WTC11 (cell line): Measurements from ENCODE around the gene EID2. TPM values are rescaled to one million over a fixed set of nuclear protein-coding genes. Genes with fewer than 3 reads are reported as not detected.

Experiments used
- ATAC-seq: fragments of 200-7000 bp; cut with Tn5 transposase; 2 replicates; pipeline ENCODE4 v1.10.0; 2021; ENCODE audit warnings: mild to moderate bottlenecking, moderate library complexity
- CTCF ChIA-PET: fragments of 300-600 bp; sonication (Branson Sonifier 250); formaldehyde crosslinking; loops from one replicate; lab custom pipeline; 2021; ENCODE audit warnings: antibody characterized with exemption; lab: Charles Lee
- POLR2A ChIA-PET: fragments of 350-600 bp; sonication (Branson Sonifier 250); formaldehyde crosslinking; loops from one replicate; lab custom pipeline; 2021; ENCODE audit warnings: antibody characterized with exemption; lab: Charles Lee
- DNase-seq: peaks from one replicate; pipeline ENCODE4 v3.0.0; 2021; ENCODE audit warnings: low spot score
- H3K27ac Mint-ChIP-seq: 2 replicates; pipeline ENCODE4 v1.8.0; 2021; ENCODE audit warnings: mixed read lengths
- H3K27me3 Mint-ChIP-seq: 2 replicates; pipeline ENCODE4 v1.8.0; 2021; ENCODE audit warnings: low read depth, mild to moderate bottlenecking, moderate library complexity, mixed read lengths
- H3K36me3 Mint-ChIP-seq: 2 replicates; pipeline ENCODE4 v1.8.0; 2021; ENCODE audit warnings: mixed read lengths
- H3K4me1 Mint-ChIP-seq: 2 replicates; pipeline ENCODE4 v1.8.0; 2022; ENCODE audit warnings: mixed read lengths
- H3K4me3 Mint-ChIP-seq: 2 replicates; pipeline ENCODE4 v1.8.0; 2021; ENCODE audit warnings: mild to moderate bottlenecking, moderate library complexity, mixed read lengths
- H3K9me3 Mint-ChIP-seq: 2 replicates; pipeline ENCODE4 v1.8.0; 2021; ENCODE audit warnings: mixed read lengths
- E2F5 ChIP-seq: sonication (generic); formaldehyde crosslinking; IDR thresholded peaks from 2 replicates; pipeline ENCODE4 v1.8.1; 2022; ENCODE audit warnings: mild to moderate bottlenecking, moderate library complexity, missing genetic modification reagents
- ELF4 ChIP-seq: sonication (generic); formaldehyde crosslinking; IDR thresholded peaks from 2 replicates; pipeline ENCODE4 v1.8.1; 2022; ENCODE audit warnings: low read depth, mild to moderate bottlenecking, moderate library complexity, missing genetic modification reagents
- FOXK1 ChIP-seq: sonication (generic); formaldehyde crosslinking; IDR thresholded peaks from 2 replicates; pipeline ENCODE4 v1.8.0; 2022; ENCODE audit warnings: mild to moderate bottlenecking, moderate library complexity, missing genetic modification reagents
- FOXP4 ChIP-seq: sonication (generic); formaldehyde crosslinking; IDR thresholded peaks from 2 replicates; pipeline ENCODE4 v1.8.0; 2022; ENCODE audit warnings: mild to moderate bottlenecking, missing genetic modification reagents
- IRF2 ChIP-seq: sonication (generic); formaldehyde crosslinking; IDR thresholded peaks from 2 replicates; pipeline ENCODE4 v1.8.0; 2022; ENCODE audit warnings: low read depth, missing genetic modification reagents, borderline replicate concordance
- JAZF1 ChIP-seq: fragments of 250-450 bp; sonication (Bioruptor Pico); IDR thresholded peaks from 2 replicates; pipeline ENCODE4 v1.9.0; 2021; ENCODE audit warnings: moderate library complexity, mild to moderate bottlenecking, inconsistent platforms
- NFE2L1 ChIP-seq: sonication (generic); formaldehyde crosslinking; IDR thresholded peaks from 2 replicates; pipeline ENCODE4 v1.8.1; 2023; ENCODE audit warnings: missing genetic modification reagents
- NR3C1 ChIP-seq: sonication (generic); formaldehyde crosslinking; conservative IDR thresholded peaks from 2 replicates; pipeline ENCODE4 v1.8.1; 2023; ENCODE audit warnings: low read depth, mild to moderate bottlenecking, missing genetic modification reagents
- PRRX2 ChIP-seq: fragments of 250-450 bp; sonication (Bioruptor Pico); IDR thresholded peaks from 2 replicates; pipeline ENCODE4 v1.8.0; 2021; ENCODE audit warnings: mild to moderate bottlenecking
- SMAD3 ChIP-seq: sonication (generic); formaldehyde crosslinking; IDR thresholded peaks from 2 replicates; pipeline ENCODE4 v1.8.0; 2022; ENCODE audit warnings: missing genetic modification reagents, mild to moderate bottlenecking, borderline replicate concordance
- SP1 ChIP-seq: sonication (generic); formaldehyde crosslinking; conservative IDR thresholded peaks from 2 replicates; pipeline ENCODE4 v1.8.1; 2022; ENCODE audit warnings: missing genetic modification reagents
- TEAD1 ChIP-seq: sonication (generic); formaldehyde crosslinking; IDR thresholded peaks from 2 replicates; pipeline ENCODE4 v1.8.0; 2022; ENCODE audit warnings: mild to moderate bottlenecking, missing genetic modification reagents
- USF2 ChIP-seq: sonication (generic); formaldehyde crosslinking; IDR thresholded peaks from 2 replicates; pipeline ENCODE4 v1.8.1; 2023; ENCODE audit warnings: mild to moderate bottlenecking, missing genetic modification reagents, moderate library complexity
- ZBTB21 ChIP-seq: sonication (generic); formaldehyde crosslinking; IDR thresholded peaks from 2 replicates; pipeline ENCODE4 v1.8.1; 2023; ENCODE audit warnings: mild to moderate bottlenecking, missing genetic modification reagents, borderline replicate concordance
- ZBTB43 ChIP-seq: sonication (generic); formaldehyde crosslinking; IDR thresholded peaks from 2 replicates; pipeline ENCODE4 v1.8.1; 2023; ENCODE audit warnings: mild to moderate bottlenecking, missing genetic modification reagents
- ZMAT4 ChIP-seq: fragments of 250-450 bp; sonication (Bioruptor Pico); IDR thresholded peaks from 2 replicates; pipeline ENCODE4 v1.9.0; 2021; ENCODE audit warnings: mild to moderate bottlenecking
- ZNF121 ChIP-seq: sonication (generic); formaldehyde crosslinking; IDR thresholded peaks from 2 replicates; pipeline ENCODE4 v1.8.0; 2023; ENCODE audit warnings: missing genetic modification reagents
- ZNF281 ChIP-seq: sonication (generic); formaldehyde crosslinking; IDR thresholded peaks from 2 replicates; pipeline ENCODE4 v1.8.0; 2023; ENCODE audit warnings: mild to moderate bottlenecking, missing genetic modification reagents
- ZNF396 ChIP-seq: fragments of 250-450 bp; sonication (Bioruptor Pico); IDR thresholded peaks from 2 replicates; pipeline ENCODE4 v1.8.0; 2021; ENCODE audit warnings: mild to moderate bottlenecking, moderate library complexity, borderline replicate concordance
- total RNA-seq: library from RNA; stranded (reverse); gene quantifications from 3 replicates; pipeline ENCODE4 v1.2.3, GENCODE V29; 2021
- TF ChIP-seq, protein P1 (sequence below): fragments of 250-450 bp; sonication (Bioruptor Pico); IDR thresholded peaks from 2 replicates; pipeline ENCODE4 v2.1.2; 2022; ENCODE audit warnings: mild to moderate bottlenecking, moderate library complexity

Gene EID2
- total RNA-seq, 1 experiment from 2014 or later = 21.5 TPM

- Mint-ChIP-seq H3K9me3 (no peaks in the 10 kb centered on the region), H3K36me3 (no peaks in the 10 kb centered on the region), H3K27me3 (peaks cover 5% of the 10 kb centered on the region; the same call in 1 of the 2 replicates), H3K4me1 (peaks cover 28% of the 10 kb centered on the region), H3K4me3 (no peak overlapping the region), H3K27ac (no peak overlapping the region)
- ChIA-PET CTCF (interaction anchor here (0.8 to 1.7 kb wide), 2 partner anchors 11 to 107 kb away, joined by 3 to 7 read pairs; partner anchors contain the start of genes EID2B and RPS16), POLR2A (no interaction called here)
- ATAC-seq = no peak
- TF ChIP-seq PRRX2 (CRISPR knock-in tag) (no peak), ZNF281 (CRISPR knock-in tag) (no peak), TEAD1 (CRISPR knock-in tag) (no peak), FOXP4 (no peak), ZNF121 (no peak)
- no peak for DNase-seq
These were observed 3.5 kb upstream of the EID2 start for GRCh38 chr19:39543477-39543857.

DNA sequence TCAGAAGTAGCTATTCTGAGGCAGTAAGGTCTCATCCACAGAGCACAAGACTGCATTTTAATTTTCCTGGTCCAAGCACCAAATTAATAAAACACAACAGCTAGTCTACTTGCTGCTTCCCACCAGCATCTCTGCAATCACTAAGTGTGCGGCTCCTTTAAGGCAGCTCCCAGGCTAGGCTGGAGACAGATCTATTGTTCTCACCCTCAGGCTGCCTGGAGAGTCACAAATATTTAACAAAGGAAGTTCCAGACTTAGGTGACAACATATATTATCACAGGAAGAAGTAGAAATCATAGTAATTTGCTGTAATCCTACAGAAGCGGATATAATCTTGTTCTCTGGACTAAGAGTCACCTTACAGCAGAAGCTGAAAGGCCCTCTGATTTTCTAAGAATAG, 2.2 kb upstream of the EID2 start:
- H3K4me3 Mint-ChIP-seq = no peak overlapping the region
- no peak for TF ChIP-seq JAZF1 (CRISPR knock-in tag)
- no peak for TF ChIP-seq USF2 (CRISPR knock-in tag)
- no peak for TF ChIP-seq ZNF396 (CRISPR knock-in tag)
- no peak for TF ChIP-seq E2F5
- TF ChIP-seq, protein P1, sequence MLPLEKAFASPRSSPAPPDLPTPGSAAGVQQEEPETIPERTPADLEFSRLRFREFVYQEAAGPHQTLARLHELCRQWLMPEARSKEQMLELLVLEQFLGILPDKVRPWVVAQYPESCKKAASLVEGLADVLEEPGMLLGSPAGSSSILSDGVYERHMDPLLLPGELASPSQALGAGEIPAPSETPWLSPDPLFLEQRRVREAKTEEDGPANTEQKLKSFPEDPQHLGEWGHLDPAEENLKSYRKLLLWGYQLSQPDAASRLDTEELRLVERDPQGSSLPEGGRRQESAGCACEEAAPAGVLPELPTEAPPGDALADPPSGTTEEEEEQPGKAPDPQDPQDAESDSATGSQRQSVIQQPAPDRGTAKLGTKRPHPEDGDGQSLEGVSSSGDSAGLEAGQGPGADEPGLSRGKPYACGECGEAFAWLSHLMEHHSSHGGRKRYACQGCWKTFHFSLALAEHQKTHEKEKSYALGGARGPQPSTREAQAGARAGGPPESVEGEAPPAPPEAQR = no peak
- TF ChIP-seq ZMAT4 (CRISPR knock-in tag) = no peak
- TF ChIP-seq NFE2L1 (CRISPR knock-in tag) = no peak
- no peak for TF ChIP-seq ELF4 (CRISPR knock-in tag)
- TF ChIP-seq SMAD3 (CRISPR knock-in tag) = no peak
- TF ChIP-seq NR3C1 (CRISPR knock-in tag) = no peak
- no peak for TF ChIP-seq IRF2 (CRISPR knock-in tag)
- no peak for TF ChIP-seq SP1 (CRISPR knock-in tag)
- no peak for TF ChIP-seq ZBTB43 (CRISPR knock-in tag)
- no peak for TF ChIP-seq ZBTB21 (CRISPR knock-in tag)
- no peak for TF ChIP-seq FOXK1
- H3K27me3 Mint-ChIP-seq = peaks cover 5% of the 10 kb centered on the region; the same call in 1 of the 2 replicates
- peaks cover 34% of the 10 kb centered on the region for H3K4me1 Mint-ChIP-seq
- ChIA-PET POLR2A (no interaction called here), CTCF (interaction anchor here (0.7 to 1.7 kb wide), 6 partner anchors 9 to 68 kb away, joined by 3 to 16 read pairs (median 4); partner anchors contain the start of gene EID2B)
- H3K36me3 Mint-ChIP-seq = no peaks in the 10 kb centered on the region
- DNase-seq (no peak), ATAC-seq (no peak)
- no peak overlapping the region for H3K27ac Mint-ChIP-seq
- no peaks in the 10 kb centered on the region for H3K9me3 Mint-ChIP-seq
